ENCODE data around the gene RIOX2.
"Not testable (repeated sequence)": the region's sequence is repeated elsewhere in the genome, so short reads cannot be mapped to it uniquely, and the experiment has no call there.

The RIOX2 gene

GRCh38 chr3:97911459-97911858, 60.8 kb downstream of the RIOX2 start:
- DNase-seq (ENCODE audit: low read depth): no peak

GRCh38 chr3:97910931-97911351, 61.3 kb downstream of the RIOX2 start:
- no peak for DNase-seq (ENCODE audit: low read depth)

GRCh38 chr3:97910236-97910831, 61.9 kb downstream of the RIOX2 start:
- DNase-seq (ENCODE audit: low read depth): not testable (repeated sequence)

- DNase-seq (ENCODE audit: low read depth): not testable (repeated sequence)
These were observed 62.4 kb downstream of the RIOX2 start for GRCh38 chr3:97909830-97910229.

GRCh38 chr3:97901313-97902248, 70.7 kb downstream of the RIOX2 start:
- no peak for DNase-seq (ENCODE audit: low read depth)

GRCh38 chr3:97899331-97899730, 72.9 kb downstream of the RIOX2 start:
- DNase-seq (ENCODE audit: low read depth): no peak

GRCh38 chr3:97896547-97896946, 75.7 kb downstream of the RIOX2 start:
- DNase-seq (ENCODE audit: low read depth): peak; percentile 2

GRCh38 chr3:97896129-97896528, 76.1 kb downstream of the RIOX2 start:
- no peak for DNase-seq (ENCODE audit: low read depth)

- DNase-seq (ENCODE audit: low read depth): no peak
These were observed 77.0 kb downstream of the RIOX2 start for GRCh38 chr3:97895216-97895615.

- no peak for DNase-seq (ENCODE audit: low read depth)
These were observed 79.4 kb downstream of the RIOX2 start for GRCh38 chr3:97892852-97893251.
